Endothelial cell of umbilical vein (primary cell): ENCODE results near the gene DGKI. TPM values are rescaled to one million over a fixed set of nuclear protein-coding genes. Genes with fewer than 3 reads are reported as not detected.
A peak's percentile ranks its signal among the peaks of the same experiment; 100 is the strongest.

ENCODE experiments used
- BruUV-seq: library from RNA; stranded (reverse); fragments of 400-500 nt; replicated peaks from 2 replicates; lab custom pipeline; 2021; lab: Mats Ljungman, UMichigan
- CTCF ChIA-PET: fragments of 300-600, 350-600 bp; sonication (Branson Sonifier 250); formaldehyde crosslinking; loops from one replicate; lab custom pipeline; 2021; ENCODE audit warnings: antibody characterized with exemption, inconsistent platforms; lab: Charles Lee
- POLR2A ChIA-PET: fragments of 300-600, 350-600 bp; sonication (Branson Sonifier 250); formaldehyde crosslinking; loops from one replicate; lab custom pipeline; 2021; ENCODE audit warnings: antibody characterized with exemption, inconsistent platforms; lab: Charles Lee
- DNase-seq: peaks from one replicate; pipeline ENCODE4 v3.0.0-alpha.2; 2011; ENCODE audit warnings: low read depth, low spot score
- FAIRE-seq: peaks from 2 replicates; lab custom pipeline; 2011; peaks lifted over from hg19 to GRCh38; lab: Jason Lieb, UNC
- H2AFZ ChIP-seq: 2 replicates; pipeline ENCODE4 v1.6.0; 2012; ENCODE audit warnings: low read depth, low read length, control low read depth, inconsistent platforms
- H3K27ac ChIP-seq: 2 replicates; pipeline ENCODE4 v1.5.1; 2011; ENCODE audit warnings: low read depth, mild to moderate bottlenecking, control low read depth, low read length, moderate library complexity; ENCODE audit not compliant: insufficient read depth
- H3K27me3 ChIP-seq, 2 experiments: 2 replicates each; pipeline versions ENCODE4 v1.6.0 to v1.6.1; 2011; ENCODE audit warnings: low read length in 2 of 2, mixed read lengths in 1 of 2; ENCODE audit not compliant: control insufficient read depth in 2 of 2, insufficient read depth in 2 of 2
- H3K36me3 ChIP-seq, 2 experiments: 2 replicates in 1 of 2; 3 replicates in 1 of 2; pipeline ENCODE4 v1.5.1; 2011; ENCODE audit warnings: low read length in 2 of 2, mild to moderate bottlenecking in 1 of 2, moderate library complexity in 1 of 2; ENCODE audit not compliant: control insufficient read depth in 2 of 2, insufficient read depth in 2 of 2; ENCODE audit errors: extremely low read depth in 1 of 2
- H3K4me1 ChIP-seq: 3 replicates; pipeline ENCODE4 v1.5.1; 2011; ENCODE audit warnings: mild to moderate bottlenecking, low read length; ENCODE audit not compliant: control insufficient read depth, insufficient read depth; ENCODE audit errors: extremely low read depth
- H3K4me2 ChIP-seq: 2 replicates; pipeline ENCODE4 v1.6.1; 2011; ENCODE audit warnings: low read length, control low read depth, mixed read lengths; ENCODE audit not compliant: insufficient read depth
- H3K4me3 ChIP-seq, 3 experiments: fragments of 200-600 bp in 1 of 3; sonication (generic), shearing (Covaris generic) in 1 of 3; replicated peaks in 1 of 3; 2 replicates each; pipeline ENCODE4 v1.5.1; 2011 to 2016; ENCODE audit warnings: control low read depth in 3 of 3, low read length in 3 of 3, mild to moderate bottlenecking in 2 of 3, inconsistent platforms in 1 of 3, low read depth in 1 of 3, moderate library complexity in 1 of 3; ENCODE audit not compliant: insufficient read depth in 1 of 3
- H3K79me2 ChIP-seq: 2 replicates; pipeline ENCODE4 v1.6.0; 2012; ENCODE audit warnings: low read length, inconsistent platforms; ENCODE audit not compliant: control insufficient read depth, insufficient read depth
- H3K9ac ChIP-seq: replicated peaks from 2 replicates; pipeline ENCODE3; 2011; ENCODE audit warnings: low read length, control low read depth; ENCODE audit not compliant: insufficient read depth; ENCODE audit errors: extremely low read depth
- H3K9me1 ChIP-seq: replicated peaks from 3 replicates; pipeline ENCODE4 v1.6.0; 2011; ENCODE audit warnings: mild to moderate bottlenecking, low read length; ENCODE audit not compliant: control insufficient read depth, insufficient read depth; ENCODE audit errors: extremely low read depth
- H3K9me3 ChIP-seq: replicated peaks from 2 replicates; pipeline ENCODE4 v1.5.1; 2012; ENCODE audit warnings: low read length, inconsistent platforms; ENCODE audit not compliant: control insufficient read depth, insufficient read depth
- H4K20me1 ChIP-seq: replicated peaks from 2 replicates; pipeline ENCODE3; 2011; ENCODE audit warnings: mild to moderate bottlenecking, low read length; ENCODE audit not compliant: control insufficient read depth, insufficient read depth; ENCODE audit errors: extremely low read depth
- CTCF ChIP-seq, 2 donors: IDR thresholded peaks; 1 replicate in 1 of 2; 2 replicates in 1 of 2; pipeline ENCODE4 v1.5.1; 2011; ENCODE audit warnings: low read length in 2 of 2, mild to moderate bottlenecking in 2 of 2, moderate library complexity in 2 of 2, control low read depth in 1 of 2, inconsistent platforms in 1 of 2, low read depth in 1 of 2; ENCODE audit not compliant: insufficient read depth in 1 of 2; ENCODE audit errors: extremely low read depth in 1 of 2
- FOS ChIP-seq: IDR thresholded peaks from 2 replicates; pipeline ENCODE4 v1.6.1; 2011; ENCODE audit warnings: mild to moderate bottlenecking, low read length, moderate library complexity, borderline replicate concordance; ENCODE audit not compliant: insufficient read depth
- GATA2 ChIP-seq: IDR thresholded peaks from 2 replicates; pipeline ENCODE4 v1.7.0; 2011; ENCODE audit warnings: low read depth, mild to moderate bottlenecking, moderate library complexity, mixed read lengths, low read length; ENCODE audit not compliant: insufficient read length, insufficient read depth
- JUN ChIP-seq: IDR thresholded peaks from 2 replicates; pipeline ENCODE4 v1.6.1; 2011; ENCODE audit warnings: borderline replicate concordance, low read depth; ENCODE audit not compliant: insufficient read length, insufficient read depth
- MAX ChIP-seq: IDR thresholded peaks from 2 replicates; pipeline ENCODE4 v1.6.1; 2011; ENCODE audit not compliant: insufficient read depth, insufficient read length
- POLR2A ChIP-seq: IDR thresholded peaks from 2 replicates; pipeline ENCODE4 v1.6.1; 2012; ENCODE audit warnings: low read depth, mild to moderate bottlenecking, control low read depth, low read length
- POLR2AphosphoS5 ChIP-seq: IDR thresholded peaks from 2 replicates; pipeline ENCODE4 v1.6.1; 2012; ENCODE audit warnings: low read depth, mild to moderate bottlenecking, control low read depth, low read length, moderate library complexity; ENCODE audit not compliant: insufficient read depth
- dilution Hi-C: fragments of 300-500 bp; cut with MboI; formaldehyde crosslinking; loops from one replicate; pipeline ENCODE4 v1.15.0; 2019; ENCODE audit warnings: low sequenced_read_pairs; ENCODE audit not compliant: extremely low pct_ligation_motif_present
- intact Hi-C: fragments of 100-400 bp; cut with micrococcal nuclease; formaldehyde crosslinking; loops from one replicate; pipeline ENCODE4 v1.10.0; 2022
- polyA plus RNA-seq, 4 experiments: library from polyadenylated mRNA; depleted of rRNA in 3 of 4; stranded (reverse) in 3 of 4; unstranded in 1 of 4; fragments of >200 nt; gene quantifications; 2 replicates each; pipeline versions ENCODE4 v1.2.1 to v1.2.3, GENCODE V29; 2011 to 2012; ENCODE audit warnings: missing spikeins in 1 of 4
- total RNA-seq: library from RNA; stranded (reverse); gene quantifications from 2 replicates; pipeline ENCODE4 v1.2.3, GENCODE V29; 2021

Gene DGKI
- total and polyA plus RNA-seq, 2 donors (not counting 3 experiments of a cell fraction or from before 2014, with no cell fraction given), result 0.11 to 0.51 TPM

- Histone ChIP-seq H3K27ac (no peak overlapping the region), H3K36me3 (no peaks in the 10 kb centered on the region), H3K9me1 (no peaks in the 10 kb centered on the region), H3K79me2 (no peaks in the 10 kb centered on the region), H3K4me2 (no peak overlapping the region), H4K20me1 (no peaks in the 10 kb centered on the region), H3K9ac (no peak overlapping the region), H3K9me3 (no peaks in the 10 kb centered on the region), H2AFZ (peak overlapping the region; percentile 57), H3K4me1 (peaks cover 10% of the 10 kb centered on the region), H3K4me3 (no peak overlapping the region), H3K27me3 (no peaks in the 10 kb centered on the region)
- CTCF ChIA-PET, result interaction anchor here (0.7 to 4.8 kb wide), 6 partner anchors 11 to 1784 kb away, joined by 3 to 57 read pairs (median 4); no protein-coding TSS in a partner anchor
- FAIRE-seq, result no peak
- BruUV-seq, result no TSS peak
- POLR2A ChIA-PET, result interaction anchor here (1.6 kb wide), 1 partner anchor 11 kb away, joined by 3 read pairs; no protein-coding TSS in a partner anchor
- dilution Hi-C loops, result no loop called here
- DNase-seq, result no peak
- TF ChIP-seq FOS, result no peak
- no peak for TF ChIP-seq POLR2A
- TF ChIP-seq POLR2AphosphoS5, result no peak
- no peak for TF ChIP-seq GATA2
- no peak for TF ChIP-seq CTCF (IDR thresholded peaks at IDR 0.05; ENCODE audit: extremely low read depth in 1 of 2, insufficient read depth in 1 of 2, low read depth in 1 of 2, low read length in 2 of 2)
- no peak for TF ChIP-seq JUN
- TF ChIP-seq MAX, result no peak
- intact Hi-C loops, result loop anchor here (5.0 to 10.0 kb wide), 7 partner anchors 205 to 1788 kb away; no protein-coding TSS in a partner anchor
Measured at GRCh38 chr7:137590071-137590755, 256.6 kb downstream of the DGKI start.
